ENCODE data around the gene ZNF865.

The ZNF865 gene

GRCh38 chr19:55623561-55623960 lies 18.1 kb downstream of the ZNF865 start:
- no peak for DNase-seq (ENCODE audit: low read depth in 3 of 3)

GRCh38 chr19:55624109-55625003 lies 18.9 kb downstream of the ZNF865 start, which contains the start of gene ZNF784:
Gene ZNF784 (minus strand): TSS chr19:55624566. CDS start chr19:55624561, 5 bp downstream.
- DNase-seq (ENCODE audit: low read depth in 3 of 3): peak; percentile 85 to 95 (median 94)

GRCh38 chr19:55625004-55625326 lies 19.5 kb downstream of the ZNF865 start:
- DNase-seq (ENCODE audit: low read depth in 3 of 3): no peak

GRCh38 chr19:55626350-55626749 lies 20.9 kb downstream of the ZNF865 start:
- DNase-seq (ENCODE audit: low read depth in 3 of 3): no peak

GRCh38 chr19:55632463-55632834 lies 27.0 kb downstream of the ZNF865 start:
- DNase-seq (ENCODE audit: low read depth in 3 of 3): peak; percentile 81 to 92 (median 88)

GRCh38 chr19:55633861-55634260 lies 28.4 kb downstream of the ZNF865 start:
- DNase-seq (ENCODE audit: low read depth in 3 of 3): no peak

GRCh38 chr19:55635334-55635717 lies 29.9 kb downstream of the ZNF865 start:
- DNase-seq (ENCODE audit: low read depth in 3 of 3): no peak

- no peak for DNase-seq (ENCODE audit: low read depth in 3 of 3)
These were observed 30.5 kb downstream of the ZNF865 start for GRCh38 chr19:55635856-55636440.

GRCh38 chr19:55636723-55637122 lies 31.3 kb downstream of the ZNF865 start:
- no peak for DNase-seq (ENCODE audit: low read depth in 3 of 3)

GRCh38 chr19:55637534-55637933 lies 32.1 kb downstream of the ZNF865 start:
- DNase-seq (ENCODE audit: low read depth in 3 of 3): no peak

- DNase-seq (ENCODE audit: low read depth in 3 of 3): peak in 2 of 3 donors; percentile 49 to 52
These were observed 33.5 kb downstream of the ZNF865 start for GRCh38 chr19:55638864-55639359.

- peak; percentile 47 to 63 (median 61) for DNase-seq (ENCODE audit: low read depth in 3 of 3)
These were observed 34.7 kb downstream of the ZNF865 start for GRCh38 chr19:55640043-55640576.

- peak in 2 of 3 donors; percentile 47 to 60 for DNase-seq (ENCODE audit: low read depth in 3 of 3)
These were observed 35.4 kb downstream of the ZNF865 start, which contains the start of gene ZNF580 for GRCh38 chr19:55640577-55641425. Gene ZNF580 (plus strand): TSS chr19:55641002. CDS start chr19:55642509, 1,507 bp downstream.

GRCh38 chr19:55641426-55642152 lies 36.1 kb downstream of the ZNF865 start:
- DNase-seq (ENCODE audit: low read depth in 3 of 3): no peak

- peak in 1 of 3 donors; percentile 26 for DNase-seq (ENCODE audit: low read depth in 3 of 3)
These were observed 36.9 kb downstream of the ZNF865 start for GRCh38 chr19:55642153-55643002.

GRCh38 chr19:55643003-55643886 lies 37.8 kb downstream of the ZNF865 start, which contains the start of gene ZNF581:
Gene ZNF581 (plus strand): TSS chr19:55643649. CDS start chr19:55644572, 923 bp downstream.
- peak; percentile 69 to 84 (median 75) for DNase-seq (ENCODE audit: low read depth in 3 of 3)

- no peak for DNase-seq (ENCODE audit: low read depth in 3 of 3)
These were observed 38.4 kb downstream of the ZNF865 start for GRCh38 chr19:55643887-55644176.

GRCh38 chr19:55644191-55644833 lies 38.9 kb downstream of the ZNF865 start:
- DNase-seq (ENCODE audit: low read depth in 3 of 3): no peak

Measured in stimulated activated CD4-positive, alpha-beta T cell treated with anti-CD3 and anti-CD28 coated beads, TNF-alpha, amount 100 ng/mL, for 48 hours (primary cell).